ENCODE results near the gene CBLC. TPM values are rescaled to one million over a fixed set of nuclear protein-coding genes. Genes with fewer than 3 reads are reported as not detected.
A peak's percentile ranks its signal among the peaks of the same experiment; 100 is the strongest.

The CBLC gene
- polyA plus RNA-seq, 1 of the 3 experiments (the other 2 are of a cell fraction): not detected

GRCh38 chr19:44772959-44773358, 4.7 kb upstream of the CBLC start:
- WGBS (ENCODE audit: low lambda C conversion rate): 62% methylated on average over 3 of the region's 3 CpGs
- H3K79me2 ChIP-seq (ENCODE audit: insufficient read depth): no peaks in the 10 kb centered on the region
- no peak for DNase-seq
- peaks cover 0 to 6% of the 10 kb centered on the region in 2 experiments; a peak in 1 of 4 replicates for H3K4me1 ChIP-seq (ENCODE audit: control insufficient read depth in 1 of 2, insufficient read depth in 2 of 2, low read depth in 1 of 2, low read length in 1 of 2)
- H4K20me1 ChIP-seq (ENCODE audit: insufficient read depth): no peaks in the 10 kb centered on the region
- no peaks in the 10 kb centered on the region for H3K9me2 ChIP-seq
- no peak overlapping the region for H3K27ac ChIP-seq (ENCODE audit: low read depth in 2 of 2, low read length in 1 of 2)
- H3K9ac ChIP-seq: no peak overlapping the region
- ChIA-PET CTCF (interaction anchor here (1.2 to 17.6 kb wide), 4 partner anchors 10 to 202 kb away, joined by 3 to 598 read pairs (median 40); no protein-coding TSS in a partner anchor), POLR2A (interaction anchor here (0.6 kb wide), 1 partner anchor 84 kb away, joined by 4 read pairs; no protein-coding TSS in a partner anchor)
- no peaks in the 10 kb centered on the region for H3K27me3 ChIP-seq (ENCODE audit: insufficient read depth)
- H3K4me3 ChIP-seq (ENCODE audit: low read depth in 2 of 2, low read length in 1 of 2): no peak overlapping the region
- H3F3A ChIP-seq (replicated peaks; ENCODE audit: insufficient read depth): peaks cover 11% of the 10 kb centered on the region
- H3K36me3 ChIP-seq (replicated peaks in 1 of 2; ENCODE audit: control insufficient read depth in 1 of 2, insufficient read depth in 2 of 2, low read length in 1 of 2): no peaks in the 10 kb centered on the region
- H2AFZ ChIP-seq (ENCODE audit: low read depth): 0 out of 2 replicates have a peak overlapping the region, but pooled peaks have one; percentile 21
- no peaks in the 10 kb centered on the region for H3K9me3 ChIP-seq
- TF ChIP-seq GABPA (IDR thresholded peaks at IDR 0.05; ENCODE audit: low read depth) (no peak), IRF3 (IDR thresholded peaks at IDR 0.05; ENCODE audit: low read depth, low read length) (no peak), CHD2 (IDR thresholded peaks at IDR 0.05; ENCODE audit: low read length, partially characterized antibody) (no peak), NFIC (IDR thresholded peaks at IDR 0.05; ENCODE audit: borderline replicate concordance) (no peak), SMC3 (IDR thresholded peaks at IDR 0.05; ENCODE audit: low read depth, low read length) (no peak), FOSL2 (IDR thresholded peaks at IDR 0.05; ENCODE audit: borderline replicate concordance, low read depth) (no peak), ZBTB33 (IDR thresholded peaks at IDR 0.05; ENCODE audit: borderline replicate concordance, low read depth) (no peak), RFX5 (IDR thresholded peaks at IDR 0.05; ENCODE audit: low read length) (no peak), EZH2phosphoT487 (IDR thresholded peaks at IDR 0.05; ENCODE audit: borderline replicate concordance, low read depth) (no peak), MXI1 (IDR thresholded peaks at IDR 0.05; ENCODE audit: low read depth, low read length) (no peak), TEAD4 (IDR thresholded peaks at IDR 0.05; ENCODE audit: borderline replicate concordance, insufficient read depth) (no peak), JUND (IDR thresholded peaks at IDR 0.05) (no peak), YY1 (IDR thresholded peaks at IDR 0.05; ENCODE audit: low read depth) (no peak)
- no peak overlapping the region for H3K4me2 ChIP-seq

- no peak overlapping the region for H3K4me3 ChIP-seq (ENCODE audit: low read depth in 2 of 2, low read length in 1 of 2)
- ChIA-PET POLR2A (interaction anchor here (1.1 kb wide), 1 partner anchor 54 kb away, joined by 3 read pairs; no protein-coding TSS in a partner anchor), CTCF (interaction anchor here (1.1 to 17.6 kb wide), 4 partner anchors 8 to 205 kb away, joined by 4 to 598 read pairs (median 39); no protein-coding TSS in a partner anchor)
- no peaks in the 10 kb centered on the region for H3K79me2 ChIP-seq (ENCODE audit: insufficient read depth)
- no peak overlapping the region for H2AFZ ChIP-seq (ENCODE audit: low read depth)
- H3K27ac ChIP-seq (ENCODE audit: low read depth in 2 of 2, low read length in 1 of 2): no peak overlapping the region
- no peak for DNase-seq
- no peaks in the 10 kb centered on the region for H3K36me3 ChIP-seq (replicated peaks in 1 of 2; ENCODE audit: control insufficient read depth in 1 of 2, insufficient read depth in 2 of 2, low read length in 1 of 2)
- no peaks in the 10 kb centered on the region for H4K20me1 ChIP-seq (ENCODE audit: insufficient read depth)
- TF ChIP-seq RCOR1 (IDR thresholded peaks at IDR 0.05; ENCODE audit: low read length) (no peak), SIN3A (IDR thresholded peaks at IDR 0.05; ENCODE audit: borderline replicate concordance, low read depth, low read length) (no peak), NFIC (IDR thresholded peaks at IDR 0.05; ENCODE audit: borderline replicate concordance) (no peak), POLR2AphosphoS5 (IDR thresholded peaks at IDR 0.05; ENCODE audit: low read depth, low read length) (no peak), GABPA (IDR thresholded peaks at IDR 0.05; ENCODE audit: low read depth) (no peak), TCF12 (IDR thresholded peaks at IDR 0.05) (no peak), RAD21 (IDR thresholded peaks at IDR 0.05; ENCODE audit: low read length) (no peak), JUND (IDR thresholded peaks at IDR 0.05) (no peak), ZBTB33 (IDR thresholded peaks at IDR 0.05; ENCODE audit: borderline replicate concordance, low read depth) (no peak)
- H3K9me3 ChIP-seq: no peaks in the 10 kb centered on the region
- H3K4me1 ChIP-seq (ENCODE audit: control insufficient read depth in 1 of 2, insufficient read depth in 2 of 2, low read depth in 1 of 2, low read length in 1 of 2): peaks cover 0 to 6% of the 10 kb centered on the region in 2 experiments; a peak in 1 of 4 replicates
- H3K9me2 ChIP-seq: no peaks in the 10 kb centered on the region
- WGBS (ENCODE audit: low lambda C conversion rate): 63% methylated on average over 6 of the region's 6 CpGs
- H3K27me3 ChIP-seq (ENCODE audit: insufficient read depth): no peaks in the 10 kb centered on the region
- no peaks in the 10 kb centered on the region for H3F3A ChIP-seq (replicated peaks; ENCODE audit: insufficient read depth)
- no peak overlapping the region for H3K4me2 ChIP-seq
- H3K9ac ChIP-seq: no peak overlapping the region
Measured at GRCh38 chr19:44775676-44776240, 1.9 kb upstream of the CBLC start.

Measured in SK-N-SH (cell line).